CD8-positive, alpha-beta memory T cell (primary cell): ENCODE results near the gene GRIN1. TPM values are rescaled to one million over a fixed set of nuclear protein-coding genes. Genes with fewer than 3 reads are reported as not detected.
A peak's percentile ranks its signal among the peaks of the same experiment; 100 is the strongest.

Experiments used
- CTCF ChIA-PET: fragments of 350-600 bp; sonication (Branson Sonifier 250); formaldehyde crosslinking; loops from one replicate; lab custom pipeline; 2021; ENCODE audit warnings: antibody characterized with exemption; lab: Charles Lee
- POLR2A ChIA-PET: fragments of 350-600 bp; sonication (Branson Sonifier 250); formaldehyde crosslinking; loops from one replicate; lab custom pipeline; 2021; ENCODE audit warnings: antibody characterized with exemption; lab: Charles Lee
- DNase-seq, 5 donors: peaks; one replicate each; pipeline versions ENCODE4 v3.0.0 to v3.0.0-alpha.2; 2020 to 2022; ENCODE audit warnings: mixed read lengths in 1 of 5
- H3K27ac ChIP-seq: one replicate; pipeline ENCODE4 v1.7.0; 2013; ENCODE audit warnings: low read depth, mild to moderate bottlenecking, low read length, moderate library complexity
- H3K27me3 ChIP-seq: 2 replicates; pipeline ENCODE4 v1.7.0; 2013; ENCODE audit warnings: low read length, mild to moderate bottlenecking; ENCODE audit not compliant: insufficient read depth, poor library complexity, severe bottlenecking
- H3K36me3 ChIP-seq: 2 replicates; pipeline ENCODE4 v1.7.0; 2013; ENCODE audit warnings: mild to moderate bottlenecking, low read length, moderate library complexity; ENCODE audit not compliant: insufficient read depth
- H3K4me1 ChIP-seq: 2 replicates; pipeline ENCODE4 v1.7.0; 2013; ENCODE audit warnings: mild to moderate bottlenecking, low read length, moderate library complexity; ENCODE audit not compliant: insufficient read depth
- H3K4me3 ChIP-seq: 2 replicates; pipeline ENCODE4 v1.7.0; 2013; ENCODE audit warnings: mild to moderate bottlenecking, low read length
- H3K9me3 ChIP-seq: 2 replicates; pipeline ENCODE4 v1.7.0; 2013; ENCODE audit warnings: mild to moderate bottlenecking, low read length
- H3K27ac Mint-ChIP-seq, 8 donors: one replicate each; pipeline ENCODE4 v1.8.0; 2020 to 2021; ENCODE audit warnings: mixed read lengths in 8 of 8, mild to moderate bottlenecking in 6 of 8, inconsistent platforms in 3 of 8, moderate library complexity in 3 of 8
- H3K27me3 Mint-ChIP-seq, 2 donors: one replicate each; pipeline ENCODE4 v1.8.0; 2020 to 2021; ENCODE audit warnings: mixed read lengths in 2 of 2, mild to moderate bottlenecking in 1 of 2, moderate library complexity in 1 of 2
- H3K36me3 Mint-ChIP-seq, 3 donors: one replicate each; pipeline ENCODE4 v1.8.0; 2020 to 2021; ENCODE audit warnings: mixed read lengths in 3 of 3, inconsistent platforms in 1 of 3, mild to moderate bottlenecking in 1 of 3
- H3K4me1 Mint-ChIP-seq, 3 donors: one replicate each; pipeline ENCODE4 v1.8.0; 2020 to 2021; ENCODE audit warnings: mixed read lengths in 3 of 3, inconsistent platforms in 1 of 3, mild to moderate bottlenecking in 1 of 3
- H3K4me3 Mint-ChIP-seq, 7 donors: one replicate each; pipeline ENCODE4 v1.8.0; 2020 to 2021; ENCODE audit warnings: mixed read lengths in 7 of 7, mild to moderate bottlenecking in 6 of 7, moderate library complexity in 4 of 7, inconsistent platforms in 2 of 7
- H3K9me3 Mint-ChIP-seq, 5 donors: one replicate each; pipeline ENCODE4 v1.8.0; 2020 to 2022; ENCODE audit warnings: mixed read lengths in 5 of 5, mild to moderate bottlenecking in 3 of 5, moderate library complexity in 2 of 5, inconsistent platforms in 1 of 5
- polyA plus RNA-seq: library from polyadenylated mRNA; unstranded; fragments of 300-500 nt; fragmentation: Illumina TruSeq; gene quantifications from one replicate; pipeline ENCODE4 v1.2.3, GENCODE V29; 2021
- total RNA-seq, 2 experiments: library from RNA; stranded (reverse); gene quantifications; one replicate each; pipeline ENCODE4 v1.2.3, GENCODE V29; 2021

Gene GRIN1
- total and polyA plus RNA-seq, 3 experiments from 2014 or later = not detected

DNA sequence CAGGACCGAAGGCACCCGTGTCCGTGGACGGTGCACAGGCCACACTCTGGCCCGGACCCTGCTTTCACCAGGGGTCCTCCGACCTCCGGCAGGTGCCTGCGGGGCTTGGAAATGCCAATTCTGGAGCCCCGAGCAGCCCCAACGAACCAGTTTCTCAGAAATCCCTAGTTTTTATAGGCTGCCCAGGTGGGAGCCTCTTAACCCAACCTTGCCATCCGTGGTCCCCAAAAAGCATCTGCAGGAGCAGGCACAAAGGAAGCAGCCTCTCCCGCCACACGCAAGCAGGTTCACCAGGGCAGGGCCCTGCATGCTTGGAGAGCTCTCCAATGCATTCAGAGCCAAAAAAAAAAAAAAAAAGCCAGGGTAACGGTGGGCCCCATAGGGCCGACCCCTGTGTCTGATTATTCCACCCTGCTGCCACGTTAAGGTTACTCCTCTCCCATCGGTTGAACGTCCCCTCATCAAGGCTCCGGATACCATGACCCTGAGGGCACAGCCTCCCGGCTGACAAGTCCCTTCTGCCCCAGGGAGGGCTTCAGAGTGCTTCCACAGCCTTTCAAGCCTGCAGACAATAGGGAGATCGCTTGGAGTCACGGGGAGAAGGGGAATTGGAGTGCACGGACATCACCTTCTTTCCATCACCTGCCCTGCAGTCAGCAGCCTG, 62.4 kb downstream of the GRIN1 start:
- POLR2A ChIA-PET = interaction anchor here (0.9 to 2.5 kb wide), 8 partner anchors 13 to 394 kb away, joined by 3 to 20 read pairs (median 5); partner anchors contain the start of genes ANAPC2, RABL6, RNF208 and RNF224
- H3K9me3 Mint-ChIP-seq = no peaks in the 10 kb centered on the region
- no peak for DNase-seq
- Histone ChIP-seq H3K27me3 (no peaks in the 10 kb centered on the region), H3K36me3 (no peaks in the 10 kb centered on the region), H3K9me3 (no peaks in the 10 kb centered on the region), H3K27ac (peak overlapping the region; percentile 74), H3K4me3 (peak overlapping the region; percentile 78), H3K4me1 (peaks cover 36% of the 10 kb centered on the region)
- H3K27ac Mint-ChIP-seq = peak overlapping the region; percentile 66 to 97 (median 78)
- CTCF ChIA-PET = interaction anchor here (1.0 to 2.6 kb wide), 4 partner anchors 12 to 26 kb away, joined by 3 to 13 read pairs (median 4); partner anchors contain the start of genes ANAPC2, CYSRT1, RNF224 and SSNA1
- peaks cover 25 to 43% (median 27%) of the 10 kb centered on the region in 3 donors for H3K4me1 Mint-ChIP-seq
- H3K36me3 Mint-ChIP-seq = peaks cover 0 to 2% (median 0%) of the 10 kb centered on the region in 3 donors
- no peaks in the 10 kb centered on the region for H3K27me3 Mint-ChIP-seq
- peak overlapping the region; percentile 79 to 98 (median 83) for H3K4me3 Mint-ChIP-seq

- H3K4me3 Mint-ChIP-seq = peak overlapping the region in 3 of 7 donors; percentile 19 to 96 (median 70)
- peaks cover 38 to 57% (median 41%) of the 10 kb centered on the region in 3 donors for H3K4me1 Mint-ChIP-seq
- H3K4me1 ChIP-seq = peaks cover 45% of the 10 kb centered on the region
- DNase-seq = no peak
- no peaks in the 10 kb centered on the region for H3K9me3 Mint-ChIP-seq
- H3K9me3 ChIP-seq = no peaks in the 10 kb centered on the region
- H3K27ac Mint-ChIP-seq = no peak overlapping the region
- ChIA-PET POLR2A (interaction anchor here (0.7 kb wide), 1 partner anchor 90 kb away, joined by 10 read pairs; no protein-coding TSS in a partner anchor), CTCF (interaction anchor here (0.6 to 2.6 kb wide), 4 partner anchors 14 to 58 kb away, joined by 3 to 13 read pairs (median 4); partner anchors contain the start of genes ANAPC2 and SSNA1)
- no peaks in the 10 kb centered on the region for H3K27me3 ChIP-seq
- no peak overlapping the region for H3K4me3 ChIP-seq
- H3K27me3 Mint-ChIP-seq = peaks cover 0 to 1% of the 10 kb centered on the region in 2 donors
- peaks cover 5% of the 10 kb centered on the region for H3K36me3 ChIP-seq
- H3K27ac ChIP-seq = no peak overlapping the region
- peaks cover 0 to 11% (median 7%) of the 10 kb centered on the region in 3 donors for H3K36me3 Mint-ChIP-seq
These were observed 64.0 kb downstream of the GRIN1 start for GRCh38 chr9:137202966-137203365.

GRCh38 chr9:137204731-137205125, 65.8 kb downstream of the GRIN1 start:
- CTCF ChIA-PET = interaction anchor here (1.1 to 1.9 kb wide), 3 partner anchors 16 to 158 kb away, joined by 3 to 6 read pairs (median 3); partner anchors contain the start of gene SSNA1
- H3K27ac Mint-ChIP-seq = peak overlapping the region; percentile 68 to 96 (median 94)
- H3K4me3 Mint-ChIP-seq = peak overlapping the region; percentile 89 to 96 (median 91)
- H3K27ac ChIP-seq = peak overlapping the region; percentile 85
- peak overlapping the region; percentile 97 for H3K4me3 ChIP-seq
- H3K4me1 ChIP-seq = peaks cover 40% of the 10 kb centered on the region
- peaks cover 0 to 19% (median 7%) of the 10 kb centered on the region in 3 donors for H3K36me3 Mint-ChIP-seq
- peaks cover 38 to 54% (median 41%) of the 10 kb centered on the region in 3 donors for H3K4me1 Mint-ChIP-seq
- POLR2A ChIA-PET = interaction anchor here (0.9 to 2.8 kb wide), 4 partner anchors 15 to 109 kb away, joined by 3 to 11 read pairs (median 4); partner anchors contain the start of gene TUBB4B
- peaks cover 0 to 1% of the 10 kb centered on the region in 2 donors for H3K27me3 Mint-ChIP-seq
- no peak for DNase-seq
- peaks cover 5% of the 10 kb centered on the region for H3K36me3 ChIP-seq
- no peaks in the 10 kb centered on the region for H3K9me3 ChIP-seq
- no peaks in the 10 kb centered on the region for H3K27me3 ChIP-seq
- H3K9me3 Mint-ChIP-seq = no peaks in the 10 kb centered on the region

- peak within 1 kb of the TSS; percentile 88 to 96 (median 95) for H3K27ac Mint-ChIP-seq
- H3K4me3 Mint-ChIP-seq = peak within 1 kb of the TSS; percentile 89 to 96 (median 91)
- H3K36me3 Mint-ChIP-seq = peaks cover 0 to 21% (median 7%) of the 10 kb centered on the region in 3 donors
- POLR2A ChIA-PET = interaction anchor here (0.9 to 2.8 kb wide), 5 partner anchors 16 to 110 kb away, joined by 3 to 11 read pairs (median 3); partner anchors contain the start of gene TUBB4B
- CTCF ChIA-PET = interaction anchor here (1.1 to 1.9 kb wide), 3 partner anchors 16 to 159 kb away, joined by 3 to 6 read pairs (median 3); partner anchors contain the start of gene SSNA1
- peaks cover 38 to 54% (median 41%) of the 10 kb centered on the region in 3 donors for H3K4me1 Mint-ChIP-seq
- no peaks in the 10 kb centered on the region for H3K9me3 Mint-ChIP-seq
- H3K27me3 Mint-ChIP-seq = peaks cover 0 to 1% of the 10 kb centered on the region in 2 donors
- peak; percentile 87 to 95 (median 92) for DNase-seq
- H3K27ac ChIP-seq = peak within 1 kb of the TSS; percentile 85
- peaks cover 5% of the 10 kb centered on the region for H3K36me3 ChIP-seq
- no peaks in the 10 kb centered on the region for H3K27me3 ChIP-seq
- peaks cover 40% of the 10 kb centered on the region for H3K4me1 ChIP-seq
- H3K9me3 ChIP-seq = no peaks in the 10 kb centered on the region
- peak within 1 kb of the TSS; percentile 97 for H3K4me3 ChIP-seq
These were observed 66.4 kb downstream of the GRIN1 start, which contains the start of the genes NDOR1 and TMEM203 for GRCh38 chr9:137205126-137206069. Gene NDOR1, plus strand, starts transcription at chr9:137205700. Its CDS starts 78 bp downstream, at chr9:137205778. Gene TMEM203, minus strand, starts transcription at chr9:137205648. Its CDS starts 234 bp downstream, at chr9:137205414.

GRCh38 chr9:137206602-137207001, 67.6 kb downstream of the GRIN1 start:
- Histone ChIP-seq H3K4me3 (peak overlapping the region; percentile 97), H3K9me3 (no peaks in the 10 kb centered on the region), H3K27ac (peak overlapping the region; percentile 7), H3K27me3 (no peaks in the 10 kb centered on the region), H3K36me3 (peaks cover 5% of the 10 kb centered on the region), H3K4me1 (peaks cover 34% of the 10 kb centered on the region)
- ChIA-PET CTCF (interaction anchor here (1.2 to 1.4 kb wide), 2 partner anchors 20 to 30 kb away, joined by 3 to 4 read pairs; partner anchors contain the start of gene RNF224), POLR2A (interaction anchor here (1.1 to 2.0 kb wide), 2 partner anchors 17 to 77 kb away, joined by 3 to 7 read pairs; no protein-coding TSS in a partner anchor)
- peak overlapping the region; percentile 85 to 96 (median 92) for H3K27ac Mint-ChIP-seq
- peaks cover 0 to 1% of the 10 kb centered on the region in 2 donors for H3K27me3 Mint-ChIP-seq
- peaks cover 0 to 21% (median 7%) of the 10 kb centered on the region in 3 donors for H3K36me3 Mint-ChIP-seq
- H3K4me3 Mint-ChIP-seq = peak overlapping the region; percentile 79 to 96 (median 90)
- peaks cover 34 to 47% (median 38%) of the 10 kb centered on the region in 3 donors for H3K4me1 Mint-ChIP-seq
- no peaks in the 10 kb centered on the region for H3K9me3 Mint-ChIP-seq
- DNase-seq = no peak

GRCh38 chr9:137211532-137211931, 72.6 kb downstream of the GRIN1 start:
- ChIA-PET POLR2A (no interaction called here), CTCF (no interaction called here)
- Histone ChIP-seq H3K36me3 (peaks cover 5% of the 10 kb centered on the region), H3K4me1 (peaks cover 7% of the 10 kb centered on the region), H3K27ac (no peak overlapping the region), H3K4me3 (no peak overlapping the region), H3K27me3 (no peaks in the 10 kb centered on the region), H3K9me3 (no peaks in the 10 kb centered on the region)
- no peak for DNase-seq
- Mint-ChIP-seq H3K9me3 (no peaks in the 10 kb centered on the region), H3K27me3 (peaks cover 0 to 1% of the 10 kb centered on the region in 2 donors), H3K27ac (peak overlapping the region in 1 of 8 donors; percentile 83), H3K36me3 (peaks cover 0 to 25% (median 7%) of the 10 kb centered on the region in 3 donors), H3K4me3 (peak overlapping the region in 1 of 7 donors; percentile 30), H3K4me1 (peaks cover 12 to 13% (median 12%) of the 10 kb centered on the region in 3 donors)

DNA sequence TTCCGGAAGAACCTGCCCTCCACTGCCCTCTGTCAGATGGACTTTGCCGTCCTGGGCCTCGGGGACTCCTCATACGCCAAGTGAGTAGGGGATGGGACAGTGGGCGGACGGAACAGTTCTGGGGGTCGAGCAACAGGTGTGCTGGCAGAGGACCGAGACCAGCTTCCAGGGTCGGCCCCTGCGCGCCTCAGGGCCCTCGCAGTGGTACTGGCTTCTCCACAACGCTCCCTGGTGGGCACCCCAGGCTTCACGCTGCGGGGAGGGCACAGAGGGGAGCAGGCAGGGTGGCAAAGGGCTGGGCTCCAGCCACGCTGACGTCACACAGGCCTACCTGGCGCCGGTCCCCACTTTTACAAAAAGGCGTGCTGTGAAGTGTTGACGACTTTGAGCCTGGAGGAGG, 73.6 kb downstream of the GRIN1 start:
- DNase-seq = no peak
- POLR2A ChIA-PET = no interaction called here
- no peak overlapping the region for H3K4me3 Mint-ChIP-seq
- H3K9me3 Mint-ChIP-seq = no peaks in the 10 kb centered on the region
- Histone ChIP-seq H3K4me3 (no peak overlapping the region), H3K27me3 (no peaks in the 10 kb centered on the region), H3K36me3 (no peaks in the 10 kb centered on the region), H3K9me3 (no peaks in the 10 kb centered on the region), H3K27ac (no peak overlapping the region), H3K4me1 (no peaks in the 10 kb centered on the region)
- CTCF ChIA-PET = no interaction called here
- H3K4me1 Mint-ChIP-seq = peaks cover 2 to 3% (median 2%) of the 10 kb centered on the region in 3 donors
- no peak overlapping the region for H3K27ac Mint-ChIP-seq
- peaks cover 0 to 18% (median under 1%) of the 10 kb centered on the region in 3 donors for H3K36me3 Mint-ChIP-seq
- no peaks in the 10 kb centered on the region for H3K27me3 Mint-ChIP-seq
